Smooth muscle cell (in vitro differentiated cells): ENCODE data around the gene TRIM14. TPM values are rescaled to one million over a fixed set of nuclear protein-coding genes. Genes with fewer than 3 reads are reported as not detected.

Experiments
- DNase-seq: peaks from one replicate; lab custom pipeline; 2025; ENCODE audit not compliant: unreplicated experiment; lab: John Stamatoyannopoulos, UW
- H2AFZ ChIP-seq: fragments of 200-600 bp; sonication (generic); 2 replicates; pipeline ENCODE4 v1.6.0; 2016; ENCODE audit warnings: antibody characterized with exemption, low read depth, mild to moderate bottlenecking
- H3F3A ChIP-seq: fragments of 200-600 bp; sonication (generic); 2 replicates; pipeline ENCODE4 v1.6.0; 2017; ENCODE audit warnings: antibody characterized with exemption, low read depth
- H3K27ac ChIP-seq: fragments of 200-600 bp; sonication (generic); 2 replicates; pipeline ENCODE4 v1.5.1; 2016; ENCODE audit warnings: low read depth, mild to moderate bottlenecking
- H3K27me3 ChIP-seq: fragments of 200-600 bp; sonication (generic); 2 replicates; pipeline ENCODE4 v1.6.1; 2016; ENCODE audit warnings: low read depth, mild to moderate bottlenecking
- H3K36me3 ChIP-seq: fragments of 200-600 bp; sonication (generic); 2 replicates; pipeline ENCODE4 v1.5.1; 2016; ENCODE audit warnings: low read depth
- H3K4me1 ChIP-seq: fragments of 200-600 bp; sonication (generic); 2 replicates; pipeline ENCODE4 v1.5.1; 2016; ENCODE audit warnings: low read depth
- H3K4me2 ChIP-seq: fragments of 200-600 bp; sonication (generic); 2 replicates; pipeline ENCODE4 v1.6.0; 2016; ENCODE audit warnings: mild to moderate bottlenecking
- H3K4me3 ChIP-seq: fragments of 200-600 bp; sonication (generic); 2 replicates; pipeline ENCODE4 v1.5.1; 2016; ENCODE audit warnings: mild to moderate bottlenecking
- H3K79me2 ChIP-seq: fragments of 200-600 bp; sonication (generic); 2 replicates; pipeline ENCODE4 v1.6.0; 2016; ENCODE audit warnings: low read depth, mild to moderate bottlenecking
- H3K9ac ChIP-seq: fragments of 200-600 bp; sonication (generic); 2 replicates; pipeline ENCODE4 v1.6.0; 2016; ENCODE audit warnings: low read depth
- H3K9me3 ChIP-seq: fragments of 200-600 bp; sonication (generic); replicated peaks from 2 replicates; pipeline ENCODE4 v1.5.1; 2016; ENCODE audit warnings: low read depth
- H4K20me1 ChIP-seq: fragments of 200-600 bp; sonication (generic); 2 replicates; pipeline ENCODE4 v1.6.0; 2016; ENCODE audit warnings: low read depth
- CTCF ChIP-seq: fragments of 200-600 bp; sonication (generic); IDR thresholded peaks from 2 replicates; pipeline ENCODE4 v1.5.1; 2017; ENCODE audit warnings: borderline replicate concordance, mild to moderate bottlenecking, antibody characterized with exemption; ENCODE audit not compliant: insufficient read depth, poor library complexity, severe bottlenecking
- whole genome bisulfite sequencing: methylation state at CpG from one replicate; pipeline ENCODE4 v1.1.7; 2016; ENCODE audit warnings: low lambda C conversion rate; 5-methylcytosine and 5-hydroxymethylcytosine counted together
- polyA plus RNA-seq: library from polyadenylated mRNA; unstranded; fragments of >200 nt; fragmentation: Nextera tagmentation; extraction: Ambion mirVana; gene quantifications from 2 replicates; pipeline ENCODE4 v1.2.1, GENCODE V29; 2016
- total RNA-seq: library from RNA; depleted of rRNA; stranded (reverse); fragments of >200 nt; gene quantifications from 2 replicates; pipeline ENCODE4 v1.2.3, GENCODE V29; 2014

Gene TRIM14
- total and polyA plus RNA-seq, 2 experiments from 2014 or later, result 1.2 to 2.5 TPM

- WGBS, result 100% methylated on average over 2 of the region's 2 CpGs
Measured at GRCh38 chr9:98083061-98083501, 35.9 kb downstream of the TRIM14 start.

GRCh38 chr9:98081477-98082219, 37.4 kb downstream of the TRIM14 start:
- peaks cover 3% of the 10 kb centered on the region for H3F3A ChIP-seq
- WGBS, result 61% methylated on average over 6 of the region's 6 CpGs
- H2AFZ ChIP-seq, result no peak overlapping the region
- no peak for TF ChIP-seq CTCF
- no peaks in the 10 kb centered on the region for H3K4me1 ChIP-seq
- DNase-seq, result no peak
- no peaks in the 10 kb centered on the region for H3K9me3 ChIP-seq
- no peak overlapping the region for H3K4me3 ChIP-seq
- H3K9ac ChIP-seq, result no peak overlapping the region
- no peaks in the 10 kb centered on the region for H3K27me3 ChIP-seq
- H4K20me1 ChIP-seq, result peaks cover 10% of the 10 kb centered on the region
- no peaks in the 10 kb centered on the region for H3K79me2 ChIP-seq
- no peaks in the 10 kb centered on the region for H3K36me3 ChIP-seq
- H3K27ac ChIP-seq, result peak overlapping the region; percentile 48
- H3K4me2 ChIP-seq, result no peak overlapping the region

More at GRCh38 chr9:98083061-98083501, 35.9 kb downstream of the TRIM14 start:
- DNase-seq, result no peak
- Histone ChIP-seq H3K4me3 (no peak overlapping the region), H3F3A (peaks cover 9% of the 10 kb centered on the region), H2AFZ (no peak overlapping the region), H3K36me3 (no peaks in the 10 kb centered on the region), H3K9me3 (no peaks in the 10 kb centered on the region), H3K27ac (no peak overlapping the region), H3K9ac (no peak overlapping the region), H3K27me3 (no peaks in the 10 kb centered on the region), H3K4me1 (no peaks in the 10 kb centered on the region), H3K79me2 (no peaks in the 10 kb centered on the region), H4K20me1 (peaks cover 5% of the 10 kb centered on the region), H3K4me2 (no peak overlapping the region)
- TF ChIP-seq CTCF, result no peak

- Histone ChIP-seq H3F3A (no peaks in the 10 kb centered on the region), H3K27me3 (no peaks in the 10 kb centered on the region), H3K27ac (peak overlapping the region; percentile 48), H3K4me2 (no peak overlapping the region), H3K36me3 (no peaks in the 10 kb centered on the region), H3K79me2 (no peaks in the 10 kb centered on the region), H2AFZ (no peak overlapping the region), H3K9me3 (no peaks in the 10 kb centered on the region), H3K9ac (no peak overlapping the region), H3K4me3 (no peak overlapping the region), H4K20me1 (peaks cover 19% of the 10 kb centered on the region), H3K4me1 (no peaks in the 10 kb centered on the region)
- no peak for DNase-seq
- TF ChIP-seq CTCF, result no peak
- 86% methylated on average over 12 of the region's 12 CpGs for WGBS
Measured at GRCh38 chr9:98080780-98081179, 38.2 kb downstream of the TRIM14 start.

GRCh38 chr9:98080326-98080725, 38.7 kb downstream of the TRIM14 start:
- no peaks in the 10 kb centered on the region for H3K36me3 ChIP-seq
- H3K4me2 ChIP-seq, result no peak overlapping the region
- H3F3A ChIP-seq, result no peaks in the 10 kb centered on the region
- DNase-seq, result no peak
- no peaks in the 10 kb centered on the region for H3K27me3 ChIP-seq
- WGBS, result 95% methylated on average over 1 of the region's 1 CpG
- H3K4me1 ChIP-seq, result no peaks in the 10 kb centered on the region
- no peak overlapping the region for H2AFZ ChIP-seq
- no peak overlapping the region for H3K27ac ChIP-seq
- no peak overlapping the region for H3K9ac ChIP-seq
- TF ChIP-seq CTCF, result no peak
- no peaks in the 10 kb centered on the region for H3K9me3 ChIP-seq
- no peaks in the 10 kb centered on the region for H3K79me2 ChIP-seq
- H3K4me3 ChIP-seq, result no peak overlapping the region
- peaks cover 22% of the 10 kb centered on the region for H4K20me1 ChIP-seq
